ENCODE measurements around the gene PRMT5.
A peak's percentile ranks its signal among the peaks of the same experiment; 100 is the strongest.
"Not testable (repeated sequence)": the region's sequence is repeated elsewhere in the genome, so short reads cannot be mapped to it uniquely, and the experiment has no call there.

The PRMT5 gene

DNA sequence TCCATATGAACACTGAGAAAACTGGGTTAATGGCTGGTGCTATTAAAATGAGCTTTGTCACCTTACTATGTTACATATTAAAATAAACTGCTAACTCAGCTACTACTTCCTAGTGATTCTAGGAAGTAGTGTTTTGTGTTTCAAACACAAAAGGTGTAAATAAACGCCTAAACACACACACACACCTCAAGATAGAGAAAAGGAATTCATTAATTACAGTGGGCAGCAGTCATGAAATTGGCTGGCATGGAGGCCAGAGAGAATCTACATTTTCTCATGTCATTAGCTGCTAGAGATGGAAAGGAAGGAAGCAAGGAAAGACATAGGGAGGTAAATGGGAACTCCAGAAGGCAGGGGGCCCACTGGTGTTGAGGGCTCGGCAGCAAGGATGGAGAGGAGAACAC, 787 bp upstream of the PRMT5 start:
- no peak for DNase-seq

DNA sequence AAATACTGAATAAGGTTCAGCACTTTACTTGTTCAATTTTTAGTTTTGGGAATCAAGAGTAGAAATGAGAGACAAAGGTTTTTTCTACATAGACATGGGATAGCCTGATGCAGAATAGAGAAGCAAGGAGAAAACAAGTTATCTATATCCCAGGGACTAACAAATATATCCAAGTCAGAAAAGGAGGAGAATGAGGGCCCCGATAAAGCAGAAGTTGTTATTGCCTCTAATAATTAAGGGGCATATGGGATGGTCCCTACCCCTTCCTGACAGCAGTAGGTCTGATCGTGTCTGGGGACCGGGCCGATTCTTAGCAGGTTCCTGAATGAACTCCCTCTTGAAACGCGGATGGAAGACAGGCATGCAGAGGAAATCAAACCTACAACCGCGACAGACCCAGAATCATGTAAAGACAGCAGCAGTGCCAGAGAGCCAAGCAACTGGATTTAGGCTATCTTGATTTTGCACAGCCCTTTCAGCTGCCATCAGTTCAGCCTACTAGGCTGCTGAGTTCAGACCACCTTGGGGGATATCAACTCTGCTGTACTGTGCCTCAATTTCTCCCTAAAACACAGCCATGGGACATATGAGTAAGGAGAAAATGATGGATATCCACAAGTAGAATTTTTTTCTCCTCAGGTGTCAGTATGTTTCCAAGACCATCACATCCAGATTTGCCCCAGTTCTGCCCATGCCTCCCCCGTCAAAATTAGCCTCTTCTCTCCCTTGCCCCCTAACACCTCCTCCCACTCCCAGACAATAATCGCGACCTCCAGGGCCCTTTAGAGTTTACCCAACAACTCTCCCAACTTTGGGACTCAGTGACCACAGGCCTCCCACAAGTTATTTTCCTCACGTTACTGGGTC, 706 bp downstream of the PRMT5 start:
- DNase-seq: no peak

DNA sequence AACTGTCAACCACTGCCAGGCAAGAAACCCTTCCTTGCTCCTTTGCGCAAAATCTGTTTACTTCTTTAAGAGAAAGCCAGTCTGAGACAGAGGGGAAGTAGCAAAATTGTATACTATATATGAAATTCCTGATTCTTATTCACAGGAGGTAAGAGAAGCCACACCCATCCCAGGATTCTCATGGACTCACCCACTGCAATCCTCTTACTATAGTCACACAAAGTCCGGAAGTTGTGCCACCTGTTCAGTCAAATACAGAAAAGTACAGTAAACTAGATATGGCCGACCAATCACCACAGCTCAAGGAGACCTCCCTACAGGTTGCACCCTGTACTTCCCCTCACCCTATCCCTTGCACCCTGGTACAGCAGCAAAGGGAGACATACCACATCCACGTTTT, 2.9 kb downstream of the PRMT5 start:
- no peak for DNase-seq

DNA sequence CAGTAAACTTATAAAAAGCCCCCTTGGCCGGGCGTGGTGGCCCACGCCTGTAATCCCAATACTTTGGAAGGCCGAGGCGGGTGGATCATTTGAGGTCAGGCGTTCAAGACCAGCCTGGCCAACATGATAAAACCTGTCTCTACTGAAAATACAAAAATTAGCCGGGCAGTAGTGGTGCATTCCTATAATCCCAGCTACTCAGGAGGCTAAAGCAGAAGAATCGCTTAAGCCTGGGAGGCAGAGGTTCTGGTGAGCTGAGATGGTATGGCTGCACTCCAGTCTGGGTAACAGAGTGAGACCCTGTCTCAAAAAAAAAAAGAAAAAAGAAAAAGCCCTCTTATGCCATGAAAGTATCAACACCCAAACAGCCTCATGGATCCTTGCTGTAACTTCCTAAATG, 3.7 kb downstream of the PRMT5 start:
- DNase-seq: no peak

DNA sequence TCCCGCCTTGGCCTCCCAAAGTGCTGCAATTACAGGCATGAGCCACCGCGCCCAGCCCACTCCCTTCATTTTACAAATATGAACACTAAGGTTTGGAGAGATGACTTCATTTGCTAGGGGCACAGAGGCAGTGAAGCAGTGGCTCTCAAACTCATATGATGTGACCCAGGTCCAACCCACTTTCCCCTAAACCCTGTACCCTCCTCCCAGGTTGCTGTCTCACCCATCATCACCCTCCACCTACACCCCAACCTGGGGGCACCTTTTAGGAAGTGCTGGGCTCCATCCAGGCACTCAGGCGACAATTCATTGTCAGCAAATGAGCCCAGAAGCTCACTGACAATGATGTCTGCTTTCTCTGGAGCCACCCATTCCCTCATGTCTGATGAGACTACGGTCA, 5.4 kb downstream of the PRMT5 start:
- DNase-seq: no peak

DNA sequence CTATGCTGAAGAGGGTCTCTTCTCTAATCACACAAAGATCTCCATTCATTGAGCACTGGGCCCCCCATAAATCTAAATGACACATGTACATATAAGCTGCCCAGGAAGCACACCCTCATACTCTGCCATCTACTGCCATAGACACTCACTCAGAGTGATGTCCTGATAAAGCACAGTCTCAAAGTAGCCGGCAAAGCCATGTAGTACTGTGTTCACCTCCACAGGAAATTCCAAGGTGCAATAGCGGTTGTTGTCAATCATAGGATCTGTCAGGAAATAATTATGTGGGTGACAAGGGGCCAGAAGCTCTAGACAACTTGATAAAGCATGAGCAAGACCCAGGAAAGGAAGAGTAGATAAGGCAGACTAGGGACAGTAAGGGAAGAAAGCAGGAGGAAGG, 6.9 kb downstream of the PRMT5 start:
- no peak for DNase-seq

DNA sequence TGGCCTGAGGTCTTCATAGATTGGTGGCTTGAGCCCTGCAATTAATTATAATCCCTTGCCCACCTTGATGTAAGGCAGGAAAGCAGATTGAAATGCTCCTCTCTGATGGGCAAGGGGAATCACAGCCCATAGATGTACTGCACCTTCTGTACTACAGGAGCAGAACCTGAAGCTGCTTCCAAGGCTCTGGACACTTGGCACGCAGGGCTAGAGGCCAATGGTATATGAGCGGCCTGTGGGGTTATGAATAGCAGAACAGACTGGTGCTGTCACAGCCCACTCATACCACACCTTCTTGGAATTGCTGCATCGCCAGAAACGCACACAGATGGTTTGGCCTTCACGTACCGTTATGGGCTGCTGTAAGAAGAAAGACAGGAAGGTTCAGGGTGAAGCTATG, 8.5 kb downstream of the PRMT5 start:
- no peak for DNase-seq

DNA sequence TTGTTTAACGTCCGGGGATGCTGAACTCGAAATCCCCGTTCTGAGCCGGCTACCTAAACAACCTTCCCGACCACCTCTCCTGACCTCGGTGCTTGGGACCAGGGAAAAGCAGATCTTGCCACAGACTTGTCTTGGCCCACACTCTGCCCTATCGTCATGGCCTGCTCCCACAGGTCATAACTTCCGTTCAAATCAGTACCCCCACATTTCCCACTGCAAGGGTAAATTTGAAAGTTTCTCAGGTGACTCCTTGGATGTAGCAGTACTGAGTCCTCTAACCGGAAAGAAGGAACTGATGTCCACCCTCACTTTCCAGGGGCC, 9.6 kb downstream of the PRMT5 start:
- DNase-seq: no peak

DNA sequence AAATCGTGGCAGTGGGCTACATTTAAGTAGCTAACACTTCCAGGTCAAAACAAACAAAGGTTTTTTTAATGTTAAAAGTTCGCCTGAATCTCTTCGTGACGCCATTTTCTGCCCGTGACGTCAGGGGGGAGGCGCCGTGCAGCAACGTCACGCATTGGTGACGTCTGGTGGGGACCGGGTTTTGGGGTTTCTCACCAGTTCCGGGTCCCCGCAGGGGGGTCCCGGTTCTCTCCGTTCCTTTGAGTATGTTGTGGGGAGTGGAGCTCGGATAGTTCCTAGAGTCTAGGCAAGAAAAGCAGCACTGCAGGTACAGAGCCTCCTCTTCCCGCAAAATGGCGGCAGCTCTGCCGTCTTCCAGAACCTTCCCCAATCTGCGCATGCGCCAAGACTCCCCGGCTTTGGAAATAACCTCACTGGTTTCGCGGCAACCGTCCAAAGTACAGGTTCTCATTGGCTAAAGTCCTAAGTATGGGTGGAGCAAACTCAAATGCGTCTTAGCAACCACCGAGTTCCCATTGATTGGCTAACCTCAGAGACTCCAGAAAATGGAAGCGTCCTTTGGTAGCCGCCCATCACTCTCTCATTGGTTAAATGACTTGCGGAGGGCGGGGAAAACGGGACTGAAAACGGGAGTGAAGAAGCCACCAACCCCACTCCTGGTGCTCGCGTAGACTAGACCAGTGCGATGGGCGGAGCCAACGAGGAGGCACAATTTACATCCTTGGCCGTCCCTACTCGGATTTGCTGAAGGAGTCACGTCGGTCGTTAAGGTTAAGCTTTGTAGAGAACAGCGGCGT, 10.2 kb downstream of the PRMT5 start, which contains the start of gene RBM23:
Gene RBM23, minus strand, starts transcription at position 346 of the 797 bp plus-strand sequence.
- DNase-seq: peak; percentile 99

DNA sequence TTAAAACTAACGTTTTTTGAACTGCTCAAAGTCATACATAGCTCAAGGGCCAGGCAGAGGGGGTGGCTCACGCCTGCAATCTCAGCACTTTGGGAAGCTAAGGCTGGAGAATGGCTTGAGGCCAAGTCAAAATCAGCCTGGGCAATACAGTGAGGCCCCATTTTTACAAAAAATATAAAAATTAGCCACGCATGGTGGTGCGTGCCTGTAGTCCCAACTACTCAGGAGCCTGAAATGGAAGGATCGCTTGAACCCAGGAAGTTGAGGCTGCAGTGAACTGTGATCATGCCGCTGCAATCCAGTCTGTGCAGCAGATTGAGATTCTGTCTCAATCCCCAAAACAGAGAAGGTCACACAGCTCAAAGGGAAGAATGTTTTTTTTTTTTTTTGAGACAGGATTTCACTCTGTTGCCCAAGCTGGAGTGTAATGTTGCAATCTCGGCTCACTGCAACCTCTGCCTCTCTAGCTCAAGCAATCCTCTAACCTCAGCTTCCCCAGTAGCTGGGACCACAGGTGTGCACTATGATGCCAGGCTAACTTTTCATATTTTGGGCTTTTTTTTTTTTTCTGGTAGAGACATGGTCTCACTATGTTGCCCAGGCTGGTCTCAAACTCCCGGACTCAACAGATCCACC, 13.2 kb downstream of the PRMT5 start:
- no peak for DNase-seq

DNA sequence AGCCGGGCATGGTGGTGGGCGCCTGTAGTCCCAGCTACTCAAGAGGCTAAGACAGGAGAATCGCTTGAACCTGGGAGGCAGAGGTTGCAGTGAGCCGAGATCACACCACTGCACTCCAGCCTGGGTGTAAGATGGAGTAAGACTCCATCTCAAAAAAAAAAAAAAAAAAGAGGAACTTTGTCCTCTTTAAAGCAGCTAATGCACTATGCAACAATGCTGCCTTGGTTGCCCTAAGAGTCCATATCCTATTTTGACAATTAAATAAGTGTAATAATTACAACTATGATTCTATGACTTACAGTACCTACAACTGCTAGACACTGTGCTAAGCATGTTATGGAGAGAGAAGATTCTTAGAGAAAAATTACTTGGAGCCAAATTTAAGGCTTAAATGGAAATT, 14.3 kb downstream of the PRMT5 start:
- DNase-seq: not testable (repeated sequence)

DNA sequence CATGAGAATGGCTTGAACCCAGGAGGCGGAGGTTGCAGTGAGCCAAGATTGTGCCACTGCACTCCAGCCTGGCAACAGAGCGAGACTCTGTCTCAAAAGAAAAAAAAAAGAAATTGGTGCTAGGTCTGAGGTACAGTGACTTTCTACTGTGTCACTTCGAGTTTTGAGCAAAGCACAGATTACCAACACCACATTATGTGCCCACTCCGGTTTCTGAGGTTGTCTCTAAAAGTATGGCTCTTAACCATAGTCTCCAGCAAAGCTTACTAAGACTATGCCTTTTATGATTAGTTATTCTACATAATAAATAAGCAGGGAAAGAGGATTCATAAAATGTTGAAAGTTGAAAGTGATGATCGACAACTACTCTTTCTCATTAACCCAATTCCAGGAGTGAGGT, 18.3 kb downstream of the PRMT5 start:
- no peak for DNase-seq

DNA sequence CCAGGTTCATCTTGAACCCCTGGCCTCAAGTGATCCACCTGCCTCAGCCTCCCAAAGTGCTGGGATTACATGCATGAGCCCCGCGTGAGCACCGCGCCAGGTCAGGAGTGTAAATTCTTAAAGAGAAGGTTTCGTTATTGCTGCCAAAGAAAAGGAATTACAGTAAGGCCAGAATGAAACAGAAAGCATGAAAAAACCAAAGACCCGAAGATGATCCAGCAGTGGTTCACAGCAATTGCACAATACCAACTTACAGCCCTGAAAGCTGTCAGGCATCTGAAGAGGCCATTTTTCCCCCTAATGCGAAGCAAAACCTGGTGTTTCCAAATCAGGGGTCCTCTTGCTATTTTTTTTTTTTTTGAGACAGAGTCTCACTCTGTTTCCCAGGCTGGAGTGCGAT, 20.6 kb downstream of the PRMT5 start:
- no peak for DNase-seq

DNA sequence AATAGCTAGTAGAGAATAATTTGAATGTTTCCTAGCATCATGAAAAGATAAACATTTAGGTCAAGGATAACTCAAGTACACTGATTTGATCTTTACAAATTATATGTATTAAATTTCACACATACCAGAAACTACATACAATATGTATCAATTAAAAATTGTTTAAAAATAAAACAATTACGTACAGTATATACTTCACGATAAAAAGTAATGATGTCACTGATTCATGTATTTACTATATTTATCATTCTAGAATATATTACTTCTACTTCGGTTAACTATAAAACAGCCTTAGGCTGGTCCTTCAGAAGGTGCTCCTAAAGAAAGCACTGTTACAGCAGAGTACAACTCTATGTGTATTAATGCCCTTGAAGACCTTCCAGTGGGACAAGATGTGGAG, 21.7 kb downstream of the PRMT5 start:
- no peak for DNase-seq

DNA sequence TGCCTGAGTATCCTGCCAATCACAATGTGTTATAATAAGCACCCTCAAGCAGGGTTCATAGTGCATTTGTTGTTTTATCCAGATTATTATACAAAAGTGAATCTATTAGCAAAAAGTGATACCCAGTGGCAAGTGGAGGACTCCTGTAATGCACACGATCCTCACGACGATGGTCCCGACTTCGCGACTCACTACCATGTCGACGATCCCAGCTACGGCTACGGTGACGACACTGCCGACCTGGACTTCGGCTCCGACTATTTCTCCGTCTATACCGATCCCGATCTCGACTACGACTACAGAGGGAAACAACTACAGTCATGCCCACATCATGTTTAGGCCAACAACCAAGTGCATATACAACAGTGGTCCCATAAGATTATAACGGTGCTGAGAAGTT, 23.1 kb downstream of the PRMT5 start:
- DNase-seq: no peak

DNA sequence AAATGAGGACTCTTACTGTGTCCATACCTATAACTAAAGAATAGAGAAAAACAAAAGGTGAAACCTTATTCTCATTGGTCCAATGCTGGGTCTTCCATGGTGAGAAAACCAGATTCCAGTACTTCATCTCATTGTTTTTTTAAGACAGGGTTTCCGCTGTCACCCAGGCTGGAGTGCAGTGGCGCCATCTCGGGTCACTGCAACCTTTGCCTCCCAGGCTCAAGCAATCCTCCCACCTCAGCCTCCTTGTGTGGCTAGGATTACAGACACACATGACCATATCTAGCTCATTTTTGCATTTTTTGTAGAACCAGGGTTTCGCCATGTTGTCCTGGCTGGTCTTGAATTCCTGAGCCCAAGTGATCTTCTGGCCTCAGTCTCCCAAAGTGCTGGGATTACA, 23.5 kb downstream of the PRMT5 start:
- DNase-seq: no peak

DNA sequence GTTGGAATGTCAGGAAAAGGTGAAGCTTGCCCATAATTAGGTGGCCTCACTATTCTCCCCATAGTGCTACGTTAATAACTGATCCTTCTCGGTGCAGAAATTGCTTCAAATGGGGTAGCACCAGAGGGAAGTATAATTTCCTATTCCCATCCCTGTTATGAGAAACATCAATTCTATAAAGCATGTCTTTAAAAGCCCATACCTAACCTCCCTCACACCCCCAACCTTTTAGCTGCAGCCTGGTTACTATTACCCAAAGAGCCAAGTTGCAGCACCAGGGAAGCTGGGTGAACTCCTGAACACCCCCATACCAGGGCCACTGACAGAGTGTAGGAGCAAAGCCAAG, 25.5 kb downstream of the PRMT5 start:
- no peak for DNase-seq

DNA sequence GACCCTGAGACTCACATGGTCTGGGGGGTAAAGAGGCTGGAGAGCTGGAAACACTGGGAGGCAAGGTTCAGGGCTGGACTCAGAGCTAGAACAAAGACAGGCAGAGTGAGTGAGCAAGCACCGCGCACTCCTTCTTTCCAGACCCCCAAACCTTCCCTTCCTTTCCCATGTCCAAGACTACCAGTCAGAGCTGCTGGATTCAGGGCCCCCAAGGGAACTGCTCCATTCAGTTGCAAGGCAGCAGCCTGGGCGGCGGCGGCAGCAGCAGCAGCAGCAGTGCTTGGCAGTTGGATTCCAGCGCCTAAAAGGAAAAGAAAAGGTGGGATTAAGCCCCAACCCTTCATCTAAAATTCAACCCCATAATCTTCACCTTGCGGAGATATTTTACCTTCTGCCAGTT, 27.4 kb downstream of the PRMT5 start:
- DNase-seq: no peak

DNA sequence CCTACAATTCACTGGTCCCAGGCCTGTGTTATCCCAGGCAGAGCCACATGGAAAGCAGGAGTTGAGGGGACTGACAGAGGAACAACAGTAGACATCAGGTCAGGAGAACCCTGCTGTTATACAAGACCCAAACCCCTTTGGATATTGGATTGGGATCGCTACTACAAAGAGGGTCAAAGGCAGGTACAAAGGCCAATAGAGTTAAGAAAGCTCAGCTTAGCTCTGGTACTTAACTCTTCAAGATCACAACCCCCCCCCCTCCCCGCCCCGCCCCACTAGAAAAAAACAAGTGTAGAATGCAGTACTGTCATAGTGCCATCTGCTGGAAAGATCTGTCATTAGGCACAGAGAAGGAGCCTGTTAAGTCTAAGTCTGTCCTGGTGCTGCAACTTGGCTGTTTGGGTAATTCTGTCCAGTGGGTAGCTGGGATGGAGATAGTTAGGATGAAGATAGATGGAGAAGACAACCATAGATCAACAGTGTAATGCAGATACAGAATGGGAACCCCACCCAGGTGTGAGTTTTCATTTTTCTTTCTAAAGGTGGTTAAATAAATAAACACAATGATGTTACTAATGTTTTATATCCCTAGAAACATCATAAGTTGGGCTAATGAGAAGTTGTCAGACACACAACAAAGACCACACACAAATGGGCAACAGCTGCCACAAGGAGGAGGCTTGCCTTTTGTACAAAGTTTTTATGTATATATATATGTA, 28.9 kb downstream of the PRMT5 start:
- DNase-seq: peak; percentile 47

DNA sequence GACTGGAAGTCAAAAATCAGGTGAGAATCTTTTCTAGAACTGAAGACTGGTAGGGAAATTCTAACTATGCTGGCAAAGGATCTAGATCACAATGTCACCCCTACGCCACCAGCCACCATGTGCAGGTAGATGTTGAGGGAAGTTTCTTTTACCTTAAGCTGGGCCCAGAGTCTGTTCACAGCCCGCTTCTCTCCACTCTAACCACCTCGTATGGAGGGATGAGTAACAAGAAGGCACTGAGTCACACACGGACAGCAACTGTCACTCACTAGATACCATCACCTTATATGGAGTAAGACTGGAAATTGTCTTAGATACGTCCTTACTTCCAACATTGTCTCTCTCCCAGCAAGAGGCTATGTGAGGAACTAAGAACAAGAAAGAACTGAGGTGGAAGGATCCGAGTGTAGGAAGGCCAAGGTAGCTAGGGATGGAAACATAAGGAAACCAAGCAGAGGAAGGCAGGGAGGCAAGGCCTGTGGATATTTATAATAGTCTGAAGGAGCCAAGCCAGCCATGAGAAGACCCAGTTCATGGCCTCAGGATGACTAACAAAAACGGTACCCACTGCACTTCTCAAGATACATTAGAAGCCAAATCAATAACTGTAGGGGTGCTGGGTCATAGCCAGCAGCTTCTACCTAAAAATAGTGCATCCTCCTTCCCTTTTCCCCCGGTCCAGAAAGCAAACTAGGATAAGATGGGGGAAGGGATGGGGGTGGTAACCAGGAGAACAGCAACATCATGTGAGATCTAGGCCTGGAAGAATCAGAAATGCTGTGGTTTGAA, 30.7 kb downstream of the PRMT5 start:
- DNase-seq: no peak

DNA sequence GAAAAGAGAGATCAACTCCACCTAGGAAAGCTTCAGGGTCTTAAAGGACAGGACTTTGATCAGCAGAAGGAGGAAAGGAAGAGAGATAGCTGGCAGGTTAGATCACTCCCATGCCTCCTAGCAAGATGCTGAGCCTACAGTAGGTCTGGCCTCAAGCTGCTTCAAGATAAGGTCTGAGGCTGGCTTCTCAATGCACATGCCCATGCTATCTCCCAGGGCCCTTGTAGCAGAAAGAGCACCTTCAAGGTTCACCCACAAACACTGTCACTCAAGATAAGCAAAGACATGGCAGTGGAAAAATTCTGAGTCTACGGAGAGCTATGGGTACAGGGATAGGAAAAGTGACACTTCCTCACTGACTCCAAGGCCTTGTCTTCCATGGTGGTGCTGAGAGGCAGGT, 31.8 kb downstream of the PRMT5 start:
- DNase-seq: no peak

DNA sequence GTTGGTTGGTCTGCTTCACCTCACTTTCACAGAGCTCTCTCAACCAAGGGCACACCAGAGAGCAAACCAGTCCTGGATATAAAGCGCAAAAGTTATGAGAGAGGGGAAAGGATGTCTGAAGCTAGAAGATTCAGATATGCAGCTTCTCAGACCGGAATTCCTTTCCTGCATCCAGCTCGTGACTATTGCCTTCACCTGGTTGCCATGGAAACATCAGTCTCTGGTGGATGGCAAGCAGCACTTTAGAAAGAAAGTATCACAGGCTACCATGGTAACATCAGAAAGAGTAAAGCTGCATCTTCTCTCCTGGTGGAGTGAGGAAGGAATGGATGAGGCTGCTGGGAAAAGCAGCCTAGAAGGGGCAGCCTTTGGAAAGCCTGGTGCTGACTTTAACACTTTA, 32.4 kb downstream of the PRMT5 start:
- no peak for DNase-seq

DNA sequence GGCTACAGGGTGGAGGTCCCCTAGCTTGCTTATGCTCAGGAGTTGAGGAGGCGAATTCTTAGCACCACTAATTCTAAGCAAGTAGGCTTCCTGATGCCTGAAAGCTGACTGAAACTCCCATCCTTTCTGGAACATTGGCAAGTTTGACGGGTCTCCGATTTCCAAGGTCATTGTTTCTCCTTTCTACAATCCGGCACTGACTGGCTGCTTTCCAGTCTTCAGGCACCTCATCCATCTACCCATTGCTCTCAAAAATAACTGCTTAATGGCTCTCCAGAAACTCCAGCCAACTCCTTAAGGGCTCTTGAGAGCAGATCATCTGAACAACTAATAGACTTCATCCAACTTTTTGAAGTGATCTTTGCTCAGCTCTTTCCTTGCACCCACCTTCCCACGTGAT, 32.8 kb downstream of the PRMT5 start:
- DNase-seq: no peak
